WTC11 (cell line): ENCODE results near the gene SORCS2. TPM values are rescaled to one million over a fixed set of nuclear protein-coding genes. Genes with fewer than 3 reads are reported as not detected.

Experiments
- ATAC-seq: fragments of 200-7000 bp; cut with Tn5 transposase; 2 replicates; pipeline ENCODE4 v1.10.0; 2021; ENCODE audit warnings: mild to moderate bottlenecking, moderate library complexity
- CTCF ChIA-PET: fragments of 300-600 bp; sonication (Branson Sonifier 250); formaldehyde crosslinking; loops from one replicate; lab custom pipeline; 2021; ENCODE audit warnings: antibody characterized with exemption; lab: Charles Lee
- POLR2A ChIA-PET: fragments of 350-600 bp; sonication (Branson Sonifier 250); formaldehyde crosslinking; loops from one replicate; lab custom pipeline; 2021; ENCODE audit warnings: antibody characterized with exemption; lab: Charles Lee
- DNase-seq: peaks from one replicate; pipeline ENCODE4 v3.0.0; 2021; ENCODE audit warnings: low spot score
- H3K27ac Mint-ChIP-seq: 2 replicates; pipeline ENCODE4 v1.8.0; 2021; ENCODE audit warnings: mixed read lengths
- H3K27me3 Mint-ChIP-seq: 2 replicates; pipeline ENCODE4 v1.8.0; 2021; ENCODE audit warnings: low read depth, mild to moderate bottlenecking, moderate library complexity, mixed read lengths
- H3K36me3 Mint-ChIP-seq: 2 replicates; pipeline ENCODE4 v1.8.0; 2021; ENCODE audit warnings: mixed read lengths
- H3K4me1 Mint-ChIP-seq: 2 replicates; pipeline ENCODE4 v1.8.0; 2022; ENCODE audit warnings: mixed read lengths
- H3K4me3 Mint-ChIP-seq: 2 replicates; pipeline ENCODE4 v1.8.0; 2021; ENCODE audit warnings: mild to moderate bottlenecking, moderate library complexity, mixed read lengths
- H3K9me3 Mint-ChIP-seq: 2 replicates; pipeline ENCODE4 v1.8.0; 2021; ENCODE audit warnings: mixed read lengths
- CREM ChIP-seq: sonication (generic); formaldehyde crosslinking; IDR thresholded peaks from 2 replicates; pipeline ENCODE4 v1.8.1; 2022; ENCODE audit warnings: mild to moderate bottlenecking, missing genetic modification reagents, moderate library complexity
- FOXK1 ChIP-seq: sonication (generic); formaldehyde crosslinking; IDR thresholded peaks from 2 replicates; pipeline ENCODE4 v1.8.0; 2022; ENCODE audit warnings: mild to moderate bottlenecking, moderate library complexity, missing genetic modification reagents
- HMGA2 ChIP-seq: fragments of 250-450 bp; sonication (Bioruptor Pico); IDR thresholded peaks from 2 replicates; pipeline ENCODE4 v1.4.0; 2021; ENCODE audit warnings: mild to moderate bottlenecking, moderate library complexity
- IRF2 ChIP-seq: sonication (generic); formaldehyde crosslinking; IDR thresholded peaks from 2 replicates; pipeline ENCODE4 v1.8.0; 2022; ENCODE audit warnings: low read depth, missing genetic modification reagents, borderline replicate concordance
- MYBL2 ChIP-seq: sonication (generic); formaldehyde crosslinking; IDR thresholded peaks from 2 replicates; pipeline ENCODE4 v1.8.1; 2023; ENCODE audit warnings: mild to moderate bottlenecking, moderate library complexity, missing genetic modification reagents
- NFATC4 ChIP-seq: fragments of 250-450 bp; sonication (Bioruptor Pico); IDR thresholded peaks from 2 replicates; pipeline ENCODE4 v1.9.0; 2021; ENCODE audit warnings: mild to moderate bottlenecking
- NFE2L1 ChIP-seq: sonication (generic); formaldehyde crosslinking; IDR thresholded peaks from 2 replicates; pipeline ENCODE4 v1.8.1; 2023; ENCODE audit warnings: missing genetic modification reagents
- NR3C1 ChIP-seq: sonication (generic); formaldehyde crosslinking; conservative IDR thresholded peaks from 2 replicates; pipeline ENCODE4 v1.8.1; 2023; ENCODE audit warnings: low read depth, mild to moderate bottlenecking, missing genetic modification reagents
- RELA ChIP-seq: sonication (generic); formaldehyde crosslinking; IDR thresholded peaks from 2 replicates; pipeline ENCODE4 v1.8.1; 2022; ENCODE audit warnings: missing genetic modification reagents, mild to moderate bottlenecking, borderline replicate concordance
- SP1 ChIP-seq: sonication (generic); formaldehyde crosslinking; conservative IDR thresholded peaks from 2 replicates; pipeline ENCODE4 v1.8.1; 2022; ENCODE audit warnings: missing genetic modification reagents
- ZNF121 ChIP-seq: sonication (generic); formaldehyde crosslinking; IDR thresholded peaks from 2 replicates; pipeline ENCODE4 v1.8.0; 2023; ENCODE audit warnings: missing genetic modification reagents
- ZNF138 ChIP-seq: sonication (generic); formaldehyde crosslinking; conservative IDR thresholded peaks from 2 replicates; pipeline ENCODE4 v1.8.1; 2022; ENCODE audit warnings: mild to moderate bottlenecking, moderate library complexity, missing genetic modification reagents
- ZNF396 ChIP-seq: fragments of 250-450 bp; sonication (Bioruptor Pico); IDR thresholded peaks from 2 replicates; pipeline ENCODE4 v1.8.0; 2021; ENCODE audit warnings: mild to moderate bottlenecking, moderate library complexity, borderline replicate concordance
- ZNF416 ChIP-seq: fragments of 250-450 bp; sonication (Bioruptor Pico); IDR thresholded peaks from 2 replicates; pipeline ENCODE4 v1.9.0; 2021; ENCODE audit warnings: mild to moderate bottlenecking, inconsistent platforms
- total RNA-seq: library from RNA; stranded (reverse); gene quantifications from 3 replicates; pipeline ENCODE4 v1.2.3, GENCODE V29; 2021
- TF ChIP-seq, protein P1 (sequence below): sonication (generic); formaldehyde crosslinking; IDR thresholded peaks from 2 replicates; pipeline ENCODE4 v1.8.0; 2023; ENCODE audit warnings: mild to moderate bottlenecking, missing genetic modification reagents
- TF ChIP-seq, protein P2 (sequence below): sonication (generic); formaldehyde crosslinking; IDR thresholded peaks from 2 replicates; pipeline ENCODE4 v1.8.1; 2023; ENCODE audit warnings: mild to moderate bottlenecking, missing genetic modification reagents, moderate library complexity
- TF ChIP-seq, protein P3 (sequence below): fragments of 250-450 bp; sonication (Bioruptor Pico); IDR thresholded peaks from 2 replicates; pipeline ENCODE4 v1.9.0; 2021; ENCODE audit warnings: mild to moderate bottlenecking
- TF ChIP-seq, protein P4 (sequence below): sonication (generic); formaldehyde crosslinking; IDR thresholded peaks from 2 replicates; pipeline ENCODE4 v1.8.1; 2022; ENCODE audit warnings: mild to moderate bottlenecking, missing genetic modification reagents, moderate library complexity, borderline replicate concordance

SORCS2 gene
- total RNA-seq, 1 experiment from 2014 or later: 6.6 TPM

DNA sequence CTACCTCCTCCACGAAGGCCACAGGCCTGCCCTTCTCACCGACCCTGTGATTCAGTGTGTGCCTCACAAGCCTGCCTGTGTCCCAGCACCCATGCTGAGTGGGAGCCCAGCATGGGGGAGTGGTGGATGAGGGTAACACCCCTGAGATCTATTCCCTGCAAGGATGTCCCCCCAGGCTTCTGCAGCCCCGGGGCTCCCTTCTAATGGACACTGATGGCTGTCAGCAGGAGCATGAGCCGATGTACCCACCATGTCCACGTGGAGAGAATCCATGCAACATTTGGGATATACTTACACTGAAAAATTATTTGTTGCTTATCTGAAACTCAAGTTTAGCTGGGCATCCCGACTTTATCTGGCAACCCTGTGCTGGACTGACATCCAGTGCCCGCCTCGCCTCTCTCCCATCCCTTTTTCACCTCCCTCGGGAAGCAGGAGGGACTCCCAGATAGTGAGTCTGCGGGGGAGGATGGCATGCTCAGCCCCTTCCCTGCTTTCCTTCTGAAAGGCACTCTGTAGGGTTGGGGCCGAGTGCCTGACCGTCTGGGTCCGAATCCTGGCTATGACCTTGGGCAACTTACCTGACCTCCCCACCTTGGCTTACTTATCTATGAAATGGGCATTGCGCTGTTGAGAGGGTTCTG, 46.9 kb upstream of the SORCS2 start (continued):
- TF ChIP-seq, protein P1, sequence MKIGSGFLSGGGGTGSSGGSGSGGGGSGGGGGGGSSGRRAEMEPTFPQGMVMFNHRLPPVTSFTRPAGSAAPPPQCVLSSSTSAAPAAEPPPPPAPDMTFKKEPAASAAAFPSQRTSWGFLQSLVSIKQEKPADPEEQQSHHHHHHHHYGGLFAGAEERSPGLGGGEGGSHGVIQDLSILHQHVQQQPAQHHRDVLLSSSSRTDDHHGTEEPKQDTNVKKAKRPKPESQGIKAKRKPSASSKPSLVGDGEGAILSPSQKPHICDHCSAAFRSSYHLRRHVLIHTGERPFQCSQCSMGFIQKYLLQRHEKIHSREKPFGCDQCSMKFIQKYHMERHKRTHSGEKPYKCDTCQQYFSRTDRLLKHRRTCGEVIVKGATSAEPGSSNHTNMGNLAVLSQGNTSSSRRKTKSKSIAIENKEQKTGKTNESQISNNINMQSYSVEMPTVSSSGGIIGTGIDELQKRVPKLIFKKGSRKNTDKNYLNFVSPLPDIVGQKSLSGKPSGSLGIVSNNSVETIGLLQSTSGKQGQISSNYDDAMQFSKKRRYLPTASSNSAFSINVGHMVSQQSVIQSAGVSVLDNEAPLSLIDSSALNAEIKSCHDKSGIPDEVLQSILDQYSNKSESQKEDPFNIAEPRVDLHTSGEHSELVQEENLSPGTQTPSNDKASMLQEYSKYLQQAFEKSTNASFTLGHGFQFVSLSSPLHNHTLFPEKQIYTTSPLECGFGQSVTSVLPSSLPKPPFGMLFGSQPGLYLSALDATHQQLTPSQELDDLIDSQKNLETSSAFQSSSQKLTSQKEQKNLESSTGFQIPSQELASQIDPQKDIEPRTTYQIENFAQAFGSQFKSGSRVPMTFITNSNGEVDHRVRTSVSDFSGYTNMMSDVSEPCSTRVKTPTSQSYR: no peak

DNA sequence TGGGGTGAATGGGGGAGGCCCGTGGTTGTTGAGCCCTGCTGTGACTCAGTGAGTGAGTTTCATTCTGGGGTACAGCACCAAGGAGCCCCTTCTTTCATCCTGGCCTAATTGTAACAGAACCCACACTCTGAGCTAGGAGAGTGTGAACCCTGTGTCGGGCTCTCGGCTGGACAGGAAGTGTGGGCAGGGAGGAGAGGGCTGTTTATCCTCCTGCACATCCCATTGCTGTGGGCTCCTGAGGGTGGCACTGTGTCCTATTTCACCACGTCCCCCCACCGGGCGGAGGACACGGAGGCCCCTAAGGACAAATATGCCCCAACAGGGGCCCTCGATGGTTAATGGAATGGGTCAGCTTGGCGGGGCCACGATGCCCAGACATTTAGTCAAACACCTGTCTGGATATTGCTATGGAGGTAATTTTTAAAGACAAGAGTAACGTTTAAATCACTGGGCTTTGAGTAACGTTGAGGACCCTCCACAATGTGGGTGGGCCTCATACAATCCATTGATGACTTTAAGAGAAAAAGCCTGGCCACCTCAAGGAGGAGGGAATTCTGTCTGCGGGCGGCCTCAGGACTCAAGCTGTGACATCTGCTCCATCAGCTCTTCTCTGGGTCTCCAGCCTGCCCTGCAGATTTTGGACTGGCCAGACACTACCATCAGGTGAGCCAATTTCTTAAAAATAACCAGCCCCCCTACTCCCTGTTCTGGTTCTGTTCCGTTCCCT, 46.1 kb upstream of the SORCS2 start:
- ChIA-PET POLR2A (no interaction called here), CTCF (interaction anchor here (1.0 kb wide), 1 partner anchor 64 kb away, joined by 3 read pairs; no protein-coding TSS in a partner anchor)
- DNase-seq: no peak

DNA sequence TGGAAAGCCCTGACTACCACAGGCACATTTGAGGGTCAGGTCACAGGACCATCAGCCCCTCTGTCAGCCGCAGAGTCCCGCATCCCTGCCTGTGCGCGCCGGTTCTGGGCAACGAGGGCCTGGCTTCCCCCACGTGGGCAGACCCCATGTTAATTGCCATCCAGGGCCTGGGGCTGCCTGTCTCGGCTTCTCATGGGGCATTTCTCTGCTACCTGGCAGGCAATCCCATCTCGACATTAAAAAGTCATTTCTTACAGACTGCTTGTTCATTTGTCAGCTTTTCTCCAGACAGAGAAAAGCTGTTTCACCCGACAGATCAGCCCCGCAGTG, 45.6 kb upstream of the SORCS2 start:
- H3K27me3 Mint-ChIP-seq: no peaks in the 10 kb centered on the region
- H3K4me3 Mint-ChIP-seq: no peak overlapping the region
- ChIA-PET CTCF (interaction anchor here (1.0 to 2.1 kb wide), 3 partner anchors 10 to 65 kb away, joined by 3 to 9 read pairs (median 8); no protein-coding TSS in a partner anchor), POLR2A (no interaction called here)
- H3K4me1 Mint-ChIP-seq: no peaks in the 10 kb centered on the region
- H3K9me3 Mint-ChIP-seq: no peaks in the 10 kb centered on the region
- TF ChIP-seq ZNF121 (CRISPR knock-in tag) (no peak), NFATC4 (no peak), ZNF416 (CRISPR knock-in tag) (no peak), IRF2 (no peak), CREM (CRISPR knock-in tag) (no peak), FOXK1 (CRISPR knock-in tag) (no peak), NFE2L1 (CRISPR knock-in tag) (no peak), SP1 (CRISPR knock-in tag) (no peak), HMGA2 (CRISPR knock-in tag) (no peak), NR3C1 (no peak), ZNF138 (CRISPR knock-in tag) (no peak), RELA (CRISPR knock-in tag) (no peak), ZNF396 (CRISPR knock-in tag) (no peak)
- TF ChIP-seq, protein P1: no peak
- TF ChIP-seq, protein P2, sequence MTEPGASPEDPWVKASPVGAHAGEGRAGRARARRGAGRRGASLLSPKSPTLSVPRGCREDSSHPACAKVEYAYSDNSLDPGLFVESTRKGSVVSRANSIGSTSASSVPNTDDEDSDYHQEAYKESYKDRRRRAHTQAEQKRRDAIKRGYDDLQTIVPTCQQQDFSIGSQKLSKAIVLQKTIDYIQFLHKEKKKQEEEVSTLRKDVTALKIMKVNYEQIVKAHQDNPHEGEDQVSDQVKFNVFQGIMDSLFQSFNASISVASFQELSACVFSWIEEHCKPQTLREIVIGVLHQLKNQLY (CRISPR knock-in tag): no peak
- TF ChIP-seq, protein P3, sequence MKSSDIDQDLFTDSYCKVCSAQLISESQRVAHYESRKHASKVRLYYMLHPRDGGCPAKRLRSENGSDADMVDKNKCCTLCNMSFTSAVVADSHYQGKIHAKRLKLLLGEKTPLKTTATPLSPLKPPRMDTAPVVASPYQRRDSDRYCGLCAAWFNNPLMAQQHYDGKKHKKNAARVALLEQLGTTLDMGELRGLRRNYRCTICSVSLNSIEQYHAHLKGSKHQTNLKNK (CRISPR knock-in tag): no peak
- no peak overlapping the region for H3K27ac Mint-ChIP-seq
- no peaks in the 10 kb centered on the region for H3K36me3 Mint-ChIP-seq
- DNase-seq (no peak), ATAC-seq (no peak)

More for the DNA sequence above, 46.1 kb upstream of the SORCS2 start:
- ATAC-seq: no peak
- Mint-ChIP-seq H3K4me1 (no peaks in the 10 kb centered on the region), H3K9me3 (no peaks in the 10 kb centered on the region), H3K27me3 (no peaks in the 10 kb centered on the region), H3K27ac (no peak overlapping the region), H3K36me3 (no peaks in the 10 kb centered on the region), H3K4me3 (no peak overlapping the region)
- TF ChIP-seq, protein P4, sequence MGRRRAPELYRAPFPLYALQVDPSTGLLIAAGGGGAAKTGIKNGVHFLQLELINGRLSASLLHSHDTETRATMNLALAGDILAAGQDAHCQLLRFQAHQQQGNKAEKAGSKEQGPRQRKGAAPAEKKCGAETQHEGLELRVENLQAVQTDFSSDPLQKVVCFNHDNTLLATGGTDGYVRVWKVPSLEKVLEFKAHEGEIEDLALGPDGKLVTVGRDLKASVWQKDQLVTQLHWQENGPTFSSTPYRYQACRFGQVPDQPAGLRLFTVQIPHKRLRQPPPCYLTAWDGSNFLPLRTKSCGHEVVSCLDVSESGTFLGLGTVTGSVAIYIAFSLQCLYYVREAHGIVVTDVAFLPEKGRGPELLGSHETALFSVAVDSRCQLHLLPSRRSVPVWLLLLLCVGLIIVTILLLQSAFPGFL (CRISPR knock-in tag): no peak
- TF ChIP-seq IRF2 (no peak), NR3C1 (no peak), MYBL2 (CRISPR knock-in tag) (no peak)
- TF ChIP-seq, protein P1: no peak
